Osteoblast (primary cell): ENCODE data around the gene TCF25. TPM values are rescaled to one million over a fixed set of nuclear protein-coding genes. Genes with fewer than 3 reads are reported as not detected.

Source experiments
- DNase-seq: peaks from one replicate; pipeline ENCODE4 v3.0.0; 2011; ENCODE audit warnings: low spot score, mixed read lengths; ENCODE audit not compliant: insufficient read length; ENCODE audit errors: missing footprints
- H2AFZ ChIP-seq: 2 replicates; pipeline ENCODE4 v1.6.0; 2011; ENCODE audit warnings: mild to moderate bottlenecking, low read length
- H3K27ac ChIP-seq: 2 replicates; pipeline ENCODE4 v1.5.1; 2011; ENCODE audit warnings: mild to moderate bottlenecking, low read depth, low read length, moderate library complexity
- H3K27me3 ChIP-seq: 2 replicates; pipeline ENCODE4 v1.6.0; 2012; ENCODE audit warnings: mild to moderate bottlenecking, control low read depth, inconsistent platforms, low read length, moderate library complexity; ENCODE audit not compliant: insufficient read depth
- H3K36me3 ChIP-seq: 2 replicates; pipeline ENCODE4 v1.5.1; 2011; ENCODE audit warnings: mild to moderate bottlenecking, low read length, control low read depth, moderate library complexity; ENCODE audit not compliant: insufficient read depth
- H3K4me1 ChIP-seq: 2 replicates; pipeline ENCODE4 v1.5.1; 2011; ENCODE audit warnings: mild to moderate bottlenecking, low read length, control low read depth, moderate library complexity; ENCODE audit not compliant: insufficient read depth
- H3K4me2 ChIP-seq: 2 replicates; pipeline ENCODE4 v1.6.0; 2011; ENCODE audit warnings: mild to moderate bottlenecking, low read length; ENCODE audit not compliant: insufficient read depth
- H3K4me3 ChIP-seq: fragments of 200-600 bp; sonication (generic); 3 replicates; pipeline ENCODE4 v1.5.1; 2012; ENCODE audit warnings: mild to moderate bottlenecking, low read length, inconsistent platforms; ENCODE audit not compliant: insufficient read depth
- H3K79me2 ChIP-seq: 2 replicates; pipeline ENCODE4 v1.6.0; 2012; ENCODE audit warnings: mild to moderate bottlenecking, low read length, control low read depth, inconsistent platforms; ENCODE audit not compliant: insufficient read depth
- H3K9me3 ChIP-seq: 2 replicates; pipeline ENCODE4 v1.5.1; 2011; ENCODE audit warnings: low read depth, low read length, control low read depth
- H4K20me1 ChIP-seq: 2 replicates; pipeline ENCODE4 v1.6.0; 2012; ENCODE audit warnings: mild to moderate bottlenecking, low read length, control low read depth; ENCODE audit not compliant: insufficient read depth
- total RNA-seq: library from RNA; depleted of rRNA; stranded (reverse); fragments of >200 nt; gene quantifications from 2 replicates; pipeline ENCODE4 v1.2.3, GENCODE V29; 2012
- TF ChIP-seq, protein P1 (sequence below): IDR thresholded peaks from 2 replicates; pipeline ENCODE4 v1.5.1; 2011; ENCODE audit warnings: mild to moderate bottlenecking, low read depth, low read length, moderate library complexity; ENCODE audit errors: extremely low read depth

Gene TCF25
- total RNA-seq, 1 donor: 230 TPM

DNA sequence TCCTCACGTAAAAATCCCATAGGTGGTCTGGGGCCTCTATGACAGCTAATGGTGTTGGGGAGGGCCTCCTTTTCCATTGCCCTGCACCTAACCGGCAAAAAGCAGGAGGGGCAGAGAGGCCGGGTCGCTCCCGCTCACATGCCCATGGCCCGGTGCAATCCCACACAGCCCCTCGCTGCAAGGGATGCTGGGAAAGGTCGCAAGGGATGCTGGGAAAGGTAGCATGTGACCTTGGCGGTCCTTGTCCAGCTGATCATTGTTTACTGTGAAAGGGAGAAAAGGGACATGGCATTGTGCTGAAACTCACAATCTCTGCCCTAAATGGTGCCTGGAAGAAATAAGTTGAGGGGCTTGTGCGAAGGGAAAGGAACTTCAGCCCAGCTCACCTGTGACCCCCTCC is 85.2 kb downstream of the TCF25 start:
- Histone ChIP-seq H3K27ac (no peak overlapping the region), H3K36me3 (peaks cover 15% of the 10 kb centered on the region), H3K9me3 (no peaks in the 10 kb centered on the region), H3K4me3 (no peak overlapping the region), H2AFZ (no peak overlapping the region), H3K79me2 (peaks cover 14% of the 10 kb centered on the region), H3K27me3 (no peaks in the 10 kb centered on the region), H4K20me1 (peaks cover 12% of the 10 kb centered on the region), H3K4me2 (no peak overlapping the region), H3K4me1 (no peaks in the 10 kb centered on the region)
- no peak for DNase-seq
- TF ChIP-seq, protein P1, sequence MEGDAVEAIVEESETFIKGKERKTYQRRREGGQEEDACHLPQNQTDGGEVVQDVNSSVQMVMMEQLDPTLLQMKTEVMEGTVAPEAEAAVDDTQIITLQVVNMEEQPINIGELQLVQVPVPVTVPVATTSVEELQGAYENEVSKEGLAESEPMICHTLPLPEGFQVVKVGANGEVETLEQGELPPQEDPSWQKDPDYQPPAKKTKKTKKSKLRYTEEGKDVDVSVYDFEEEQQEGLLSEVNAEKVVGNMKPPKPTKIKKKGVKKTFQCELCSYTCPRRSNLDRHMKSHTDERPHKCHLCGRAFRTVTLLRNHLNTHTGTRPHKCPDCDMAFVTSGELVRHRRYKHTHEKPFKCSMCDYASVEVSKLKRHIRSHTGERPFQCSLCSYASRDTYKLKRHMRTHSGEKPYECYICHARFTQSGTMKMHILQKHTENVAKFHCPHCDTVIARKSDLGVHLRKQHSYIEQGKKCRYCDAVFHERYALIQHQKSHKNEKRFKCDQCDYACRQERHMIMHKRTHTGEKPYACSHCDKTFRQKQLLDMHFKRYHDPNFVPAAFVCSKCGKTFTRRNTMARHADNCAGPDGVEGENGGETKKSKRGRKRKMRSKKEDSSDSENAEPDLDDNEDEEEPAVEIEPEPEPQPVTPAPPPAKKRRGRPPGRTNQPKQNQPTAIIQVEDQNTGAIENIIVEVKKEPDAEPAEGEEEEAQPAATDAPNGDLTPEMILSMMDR: no peak

GRCh38 chr16:89960966-89961365 is 87.6 kb downstream of the TCF25 start:
- Histone ChIP-seq H3K9me3 (no peaks in the 10 kb centered on the region), H3K27ac (no peak overlapping the region), H3K4me3 (no peak overlapping the region), H3K4me2 (no peak overlapping the region), H2AFZ (no peak overlapping the region), H3K27me3 (no peaks in the 10 kb centered on the region), H3K79me2 (no peaks in the 10 kb centered on the region), H4K20me1 (peaks cover 3% of the 10 kb centered on the region), H3K36me3 (peaks cover 15% of the 10 kb centered on the region), H3K4me1 (no peaks in the 10 kb centered on the region)
- TF ChIP-seq, protein P1: no peak
- DNase-seq: no peak

Other genes starting within 250 kb of the TCF25 start
- gene CHMP1A, start 215.9 kb upstream of the TCF25 start, total RNA-seq: 101 and 110 TPM in 2 replicates
- 3.2 and 3.3 TPM in 2 replicates for gene SPATA33, start 215.8 kb upstream of the TCF25 start, total RNA-seq
- gene CDK10, start 186.9 kb upstream of the TCF25 start, total RNA-seq: 24.8 and 37.6 TPM in 2 replicates
- gene SPATA2L, start 171.9 kb upstream of the TCF25 start, total RNA-seq: 12.1 and 14.8 TPM in 2 replicates
- 13.3 and 14.5 TPM in 2 replicates for gene VPS9D1, start 152.7 kb upstream of the TCF25 start, total RNA-seq
- 11.5 and 12.3 TPM in 2 replicates for gene ZNF276, start 152.1 kb upstream of the TCF25 start, total RNA-seq
- gene FANCA, start 56.9 kb upstream of the TCF25 start, total RNA-seq: 4.0 and 8.3 TPM in 2 replicates
- gene SPIRE2, start 45.1 kb upstream of the TCF25 start, total RNA-seq: 0.72 and 1.5 TPM in 2 replicates
- gene MC1R, start 45.3 kb downstream of the TCF25 start, total RNA-seq: 4.7 and 5.1 TPM in 2 replicates
- gene TUBB3, start 49.8 kb downstream of the TCF25 start, total RNA-seq: 166 and 239 TPM in 2 replicates
- gene DEF8, start 75.2 kb downstream of the TCF25 start, total RNA-seq: 48.6 and 48.9 TPM in 2 replicates
- gene DBNDD1, start 145.9 kb downstream of the TCF25 start, total RNA-seq: 0.29 and 1.1 TPM in 2 replicates
- not detected in 2 replicates for gene PRDM7, start 203.7 kb downstream of the TCF25 start, total RNA-seq